ENCODE measurements around the gene DOCK11. TPM values are rescaled to one million over a fixed set of nuclear protein-coding genes. Genes with fewer than 3 reads are reported as not detected.
A peak's percentile ranks its signal among the peaks of the same experiment; 100 is the strongest.
"Not testable (repeated sequence)": the region's sequence is repeated elsewhere in the genome, so short reads cannot be mapped to it uniquely, and the experiment has no call there.

DOCK11 gene
- total and polyA plus RNA-seq, 9 donors: 16.1 to 35.5 (median 21.9) TPM

GRCh38 chrX:118586206-118586605 is 90.6 kb downstream of the DOCK11 start:
- WGBS (ENCODE audit: insufficient coverage): 80% methylated on average over 1 of the region's 7 CpGs
- not testable (repeated sequence) for H3K4me3 ChIP-seq (ENCODE audit: low read length); H3K27me3 ChIP-seq (ENCODE audit: control insufficient read depth, insufficient read depth, low read length); H3K27ac ChIP-seq (ENCODE audit: low read length); H3K4me1 ChIP-seq (ENCODE audit: control insufficient read depth, insufficient read depth, low read length); DNase-seq; H3K9me3 ChIP-seq (replicated peaks; ENCODE audit: control insufficient read depth, low read depth, low read length)
- peaks cover 13% of the 10 kb centered on the region for H3K36me3 ChIP-seq (ENCODE audit: control insufficient read depth, insufficient read depth, low read length)

GRCh38 chrX:118588715-118589114 is 93.1 kb downstream of the DOCK11 start:
- Histone ChIP-seq H3K4me1 (ENCODE audit: control insufficient read depth, insufficient read depth, low read length) (no peaks in the 10 kb centered on the region), H3K27me3 (ENCODE audit: control insufficient read depth, insufficient read depth, low read length) (peaks cover 2% of the 10 kb centered on the region), H3K9me3 (replicated peaks; ENCODE audit: control insufficient read depth, low read depth, low read length) (no peaks in the 10 kb centered on the region), H3K27ac (ENCODE audit: low read length) (no peak overlapping the region), H3K4me3 (ENCODE audit: low read length) (no peak overlapping the region), H3K36me3 (ENCODE audit: control insufficient read depth, insufficient read depth, low read length) (peaks cover 13% of the 10 kb centered on the region)
- DNase-seq: no peak
- WGBS (ENCODE audit: insufficient coverage): 20% methylated on average over 1 of the region's 3 CpGs

- Histone ChIP-seq H3K27me3 (ENCODE audit: control insufficient read depth, insufficient read depth, low read length) (peaks cover 2% of the 10 kb centered on the region), H3K36me3 (ENCODE audit: control insufficient read depth, insufficient read depth, low read length) (peaks cover 13% of the 10 kb centered on the region), H3K27ac (ENCODE audit: low read length) (no peak overlapping the region), H3K4me1 (ENCODE audit: control insufficient read depth, insufficient read depth, low read length) (no peaks in the 10 kb centered on the region), H3K4me3 (ENCODE audit: low read length) (no peak overlapping the region), H3K9me3 (replicated peaks; ENCODE audit: control insufficient read depth, low read depth, low read length) (no peaks in the 10 kb centered on the region)
- no CpG with 5 or more reads among the region's 1 CpG for WGBS (ENCODE audit: insufficient coverage)
- peak; percentile 40 for DNase-seq
Measured at GRCh38 chrX:118589227-118589626, 93.6 kb downstream of the DOCK11 start.

GRCh38 chrX:118593407-118593806 is 97.8 kb downstream of the DOCK11 start:
- no peaks in the 10 kb centered on the region for H3K27me3 ChIP-seq (ENCODE audit: control insufficient read depth, insufficient read depth, low read length)
- no peak overlapping the region for H3K27ac ChIP-seq (ENCODE audit: low read length)
- no peaks in the 10 kb centered on the region for H3K4me1 ChIP-seq (ENCODE audit: control insufficient read depth, insufficient read depth, low read length)
- no peak overlapping the region for H3K4me3 ChIP-seq (ENCODE audit: low read length)
- DNase-seq: no peak
- WGBS (ENCODE audit: insufficient coverage): no CpG with 5 or more reads among the region's 3 CpGs
- H3K36me3 ChIP-seq (ENCODE audit: control insufficient read depth, insufficient read depth, low read length): peaks cover 8% of the 10 kb centered on the region
- H3K9me3 ChIP-seq (replicated peaks; ENCODE audit: control insufficient read depth, low read depth, low read length): no peaks in the 10 kb centered on the region

- Histone ChIP-seq H3K9me3 (replicated peaks; ENCODE audit: control insufficient read depth, low read depth, low read length) (no peaks in the 10 kb centered on the region), H3K4me3 (ENCODE audit: low read length) (no peak overlapping the region), H3K4me1 (ENCODE audit: control insufficient read depth, insufficient read depth, low read length) (no peaks in the 10 kb centered on the region), H3K27ac (ENCODE audit: low read length) (peak overlapping the region; percentile 21), H3K36me3 (ENCODE audit: control insufficient read depth, insufficient read depth, low read length) (peaks cover 5% of the 10 kb centered on the region), H3K27me3 (ENCODE audit: control insufficient read depth, insufficient read depth, low read length) (no peaks in the 10 kb centered on the region)
- 70% methylated on average over 4 of the region's 4 CpGs for WGBS (ENCODE audit: insufficient coverage)
- DNase-seq: no peak
Measured at GRCh38 chrX:118594697-118595420, 99.2 kb downstream of the DOCK11 start.

- Histone ChIP-seq H3K36me3 (ENCODE audit: control insufficient read depth, insufficient read depth, low read length) (peaks cover 4% of the 10 kb centered on the region), H3K4me3 (ENCODE audit: low read length) (no peak overlapping the region), H3K9me3 (replicated peaks; ENCODE audit: control insufficient read depth, low read depth, low read length) (no peaks in the 10 kb centered on the region), H3K27me3 (ENCODE audit: control insufficient read depth, insufficient read depth, low read length) (peaks cover under 1% of the 10 kb centered on the region), H3K4me1 (ENCODE audit: control insufficient read depth, insufficient read depth, low read length) (no peaks in the 10 kb centered on the region), H3K27ac (ENCODE audit: low read length) (peak overlapping the region; percentile 29)
- 37% methylated on average over 5 of the region's 7 CpGs for WGBS (ENCODE audit: insufficient coverage)
- peak; percentile 80 for DNase-seq
Measured at GRCh38 chrX:118595501-118596042, 100.0 kb downstream of the DOCK11 start.

- no peaks in the 10 kb centered on the region for H3K4me1 ChIP-seq (ENCODE audit: control insufficient read depth, insufficient read depth, low read length)
- peak; percentile 81 for DNase-seq
- H3K36me3 ChIP-seq (ENCODE audit: control insufficient read depth, insufficient read depth, low read length): no peaks in the 10 kb centered on the region
- peak overlapping the region; percentile 69 for H3K27ac ChIP-seq (ENCODE audit: low read length)
- H3K4me3 ChIP-seq (ENCODE audit: low read length): no peak overlapping the region
- no peaks in the 10 kb centered on the region for H3K9me3 ChIP-seq (replicated peaks; ENCODE audit: control insufficient read depth, low read depth, low read length)
- peaks cover 2% of the 10 kb centered on the region for H3K27me3 ChIP-seq (ENCODE audit: control insufficient read depth, insufficient read depth, low read length)
Measured at GRCh38 chrX:118596390-118596789, 100.8 kb downstream of the DOCK11 start.

GRCh38 chrX:118603981-118604380 is 108.4 kb downstream of the DOCK11 start:
- Histone ChIP-seq H3K4me1 (ENCODE audit: control insufficient read depth, insufficient read depth, low read length) (no peaks in the 10 kb centered on the region), H3K27me3 (ENCODE audit: control insufficient read depth, insufficient read depth, low read length) (peaks cover 2% of the 10 kb centered on the region), H3K27ac (ENCODE audit: low read length) (no peak overlapping the region), H3K4me3 (ENCODE audit: low read length) (no peak overlapping the region), H3K36me3 (ENCODE audit: control insufficient read depth, insufficient read depth, low read length) (peaks cover 2% of the 10 kb centered on the region), H3K9me3 (replicated peaks; ENCODE audit: control insufficient read depth, low read depth, low read length) (no peaks in the 10 kb centered on the region)
- 45% methylated on average over 2 of the region's 7 CpGs for WGBS (ENCODE audit: insufficient coverage)
- peak; percentile 68 for DNase-seq

GRCh38 chrX:118612290-118612689 is 116.7 kb downstream of the DOCK11 start:
- Histone ChIP-seq H3K36me3 (ENCODE audit: control insufficient read depth, insufficient read depth, low read length) (peaks cover 6% of the 10 kb centered on the region), H3K27me3 (ENCODE audit: control insufficient read depth, insufficient read depth, low read length) (no peaks in the 10 kb centered on the region), H3K4me3 (ENCODE audit: low read length) (no peak overlapping the region), H3K4me1 (ENCODE audit: control insufficient read depth, insufficient read depth, low read length) (peaks cover 2% of the 10 kb centered on the region), H3K27ac (ENCODE audit: low read length) (no peak overlapping the region), H3K9me3 (replicated peaks; ENCODE audit: control insufficient read depth, low read depth, low read length) (no peaks in the 10 kb centered on the region)
- WGBS (ENCODE audit: insufficient coverage): no CpG with 5 or more reads among the region's 2 CpGs
- DNase-seq: no peak

GRCh38 chrX:118614150-118614549 is 118.5 kb downstream of the DOCK11 start:
- peaks cover 4% of the 10 kb centered on the region for H3K36me3 ChIP-seq (ENCODE audit: control insufficient read depth, insufficient read depth, low read length)
- H3K27ac ChIP-seq (ENCODE audit: low read length): no peak overlapping the region
- H3K4me3 ChIP-seq (ENCODE audit: low read length): no peak overlapping the region
- no peaks in the 10 kb centered on the region for H3K9me3 ChIP-seq (replicated peaks; ENCODE audit: control insufficient read depth, low read depth, low read length)
- no CpG with 5 or more reads among the region's 1 CpG for WGBS (ENCODE audit: insufficient coverage)
- H3K27me3 ChIP-seq (ENCODE audit: control insufficient read depth, insufficient read depth, low read length): no peaks in the 10 kb centered on the region
- no peak for DNase-seq
- H3K4me1 ChIP-seq (ENCODE audit: control insufficient read depth, insufficient read depth, low read length): peaks cover 2% of the 10 kb centered on the region
